Measurements from ENCODE around the gene KCNH5.

DNA sequence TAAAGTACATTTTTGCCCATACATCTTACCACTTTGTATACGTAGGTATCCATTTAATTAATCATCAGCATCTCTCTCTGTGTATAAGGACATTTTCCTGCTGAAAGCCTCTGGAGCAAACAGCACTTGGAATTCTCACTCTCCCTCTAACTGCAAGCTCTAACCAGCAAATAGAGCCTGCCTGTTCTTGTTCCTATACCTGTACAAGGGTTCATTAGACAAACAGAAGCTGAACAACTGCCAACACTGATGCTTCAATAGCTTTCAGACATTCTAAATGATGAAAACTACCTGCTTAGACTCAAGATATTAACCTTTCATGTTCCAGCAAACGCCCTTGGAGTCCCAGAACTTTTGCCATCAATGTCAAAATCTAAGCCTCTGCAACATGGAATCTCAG, 98.0 kb downstream of the KCNH5 start:
- TF ChIP-seq CTCF (IDR thresholded peaks at IDR 0.05 in 4 of 5, conservative IDR thresholded peaks at IDR 0.05 in 1 of 5) (no peak), POLR2A (IDR thresholded peaks at IDR 0.05) (no peak)

Data from gastrocnemius medialis (tissue), 4 donors.